GM12878 (cell line): ENCODE results near the gene FKBP14. TPM values are rescaled to one million over a fixed set of nuclear protein-coding genes. Genes with fewer than 3 reads are reported as not detected.

Source experiments
- CBFB ChIP-seq: IDR thresholded peaks from 2 replicates; pipeline ENCODE4 v1.6.1; 2016; ENCODE audit warnings: antibody characterized with exemption, low read depth
- E4F1 ChIP-seq: fragments of 450-650 bp; IDR thresholded peaks from 2 replicates; pipeline ENCODE4 v1.6.1; 2018; ENCODE audit warnings: borderline replicate concordance, mild to moderate bottlenecking; ENCODE audit not compliant: partially characterized antibody
- ELK1 ChIP-seq: IDR thresholded peaks from 2 replicates; pipeline ENCODE4 v1.6.1; 2012; ENCODE audit warnings: low read depth, low read length, improper control_type of control experiment
- PAX5 ChIP-seq: IDR thresholded peaks from 2 replicates; pipeline ENCODE4 v1.6.1; 2011; ENCODE audit warnings: low read depth, low read length, borderline replicate concordance
- SMAD5 ChIP-seq: IDR thresholded peaks from 2 replicates; pipeline ENCODE4 v1.6.1; 2016; ENCODE audit warnings: antibody characterized with exemption, low read depth
- SREBF2 ChIP-seq: IDR thresholded peaks from 2 replicates; pipeline ENCODE4 v1.6.1; 2012; ENCODE audit warnings: mild to moderate bottlenecking, low read length
- ZBTB40 ChIP-seq: fragments of 450-650 bp; IDR thresholded peaks from 2 replicates; pipeline ENCODE4 v1.6.1; 2016; ENCODE audit warnings: mild to moderate bottlenecking, moderate library complexity, borderline replicate concordance
- ZNF384 ChIP-seq: IDR thresholded peaks from 2 replicates; pipeline ENCODE4 v1.6.1; 2012; ENCODE audit warnings: low read depth, mild to moderate bottlenecking, low read length, improper control_type of control experiment, borderline replicate concordance
- polyA plus RNA-seq, 11 experiments: library from polyadenylated mRNA; depleted of rRNA in 4 of 11; unstranded in 6 of 11; stranded (reverse) in 5 of 11; fragments of >200 nt; fragmentation: Nextera tagmentation in 4 of 11; fragmentation: Illumina TruSeq in 1 of 11; extraction: Ambion mirVana in 4 of 11; extraction: Trizol in 1 of 11; gene quantifications; 1 replicate in 1 of 11; 2 replicates in 10 of 11; pipeline versions ENCODE4 v1.2.1 to v1.2.3, GENCODE V29; 2011 to 2016; ENCODE audit warnings: inconsistent platforms in 2 of 11, missing spikeins in 2 of 11, low read depth in 1 of 11
- total RNA-seq, 4 experiments: library from RNA; depleted of rRNA in 3 of 4; stranded (reverse); fragments of >200 nt in 3 of 4; fragmentation: Illumina TruSeq in 1 of 4; extraction: Trizol in 1 of 4; gene quantifications; 2 replicates each; pipeline versions ENCODE4 v1.2.1 to v1.2.3, GENCODE V29; 2013 to 2021

The FKBP14 gene
- total and polyA plus RNA-seq, 10 of the 15 experiments (the other 5 are each of a cell fraction or from before 2014, with no cell fraction given), result 2.7 to 8.9 (median 5.6) TPM

GRCh38 chr7:29995652-29996051 is 30.9 kb downstream of the FKBP14 start (continued):
- TF ChIP-seq ELK1 (no peak), ZNF384 (no peak), PAX5 (no peak), SREBF2 (no peak), E4F1 (no peak), CBFB (no peak), SMAD5 (no peak), ZBTB40 (no peak)
- TF ChIP-seq, all 136 proteins: peak for 0
